ENCODE results near the gene MLC1.

Gene MLC1

DNA sequence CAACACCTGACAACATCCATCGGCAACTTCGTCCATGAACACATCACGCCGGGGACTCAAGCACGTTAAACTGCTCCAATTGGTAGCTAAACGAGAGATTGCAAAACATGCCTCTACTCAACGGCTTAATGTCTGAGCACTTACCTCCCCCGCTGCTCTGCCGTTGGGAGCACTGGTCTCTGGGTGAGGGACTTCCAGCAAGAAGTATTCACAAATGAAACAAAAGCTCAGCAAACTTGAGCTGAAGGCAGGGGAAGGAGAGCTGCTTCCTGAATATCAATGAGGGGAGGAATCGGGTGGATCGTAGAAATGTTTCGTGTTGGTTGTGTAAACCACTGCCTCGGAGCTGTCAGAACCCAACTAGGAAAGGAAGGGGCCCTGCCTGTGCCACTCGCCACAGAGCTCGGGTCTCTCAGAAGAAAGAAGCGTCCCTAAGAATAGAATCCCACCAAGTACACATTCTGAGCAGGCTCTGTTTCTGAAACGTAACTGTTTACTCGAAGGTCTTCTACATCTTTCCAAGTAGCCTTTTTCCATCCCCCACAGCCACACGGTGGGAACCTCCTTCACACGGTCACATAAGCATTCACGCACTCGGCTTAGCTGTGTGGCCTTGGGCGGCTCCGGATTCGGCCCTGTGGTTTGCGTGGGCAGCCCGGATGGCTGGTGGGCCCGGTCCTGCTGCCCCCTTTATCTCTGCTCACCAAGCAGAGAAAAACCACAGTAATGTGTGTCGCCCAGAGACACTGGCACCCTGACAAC lies at the start of gene MLC1:
Gene MLC1, minus strand, starts transcription at position 216 of the 762 bp plus-strand sequence. CDS start 524 bp downstream, outside the sequence.
- no peak for DNase-seq (ENCODE audit: low read depth in 1 of 2, low spot score in 1 of 2)

DNA sequence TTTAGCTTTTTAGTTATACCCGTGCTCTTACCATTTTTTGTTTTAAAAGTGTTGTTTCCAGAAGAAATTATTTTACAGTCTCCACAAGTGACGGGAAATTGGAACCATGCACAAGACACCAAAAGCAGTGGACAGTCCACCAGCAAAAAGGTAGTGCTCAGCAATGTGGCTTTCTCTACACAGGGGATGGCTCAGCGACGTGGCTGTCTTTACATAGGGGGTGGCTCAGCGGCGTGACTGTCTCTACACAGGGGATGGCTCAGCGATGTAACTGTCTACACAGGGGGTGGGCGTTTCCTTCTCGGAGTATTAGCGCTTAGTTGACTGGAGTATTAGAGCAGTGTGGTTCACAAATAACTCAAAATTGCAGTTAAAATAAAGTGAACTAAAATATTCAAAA lies 49.3 kb upstream of the MLC1 start:
- DNase-seq (ENCODE audit: low read depth in 1 of 2, low spot score in 1 of 2), result no peak

DNA sequence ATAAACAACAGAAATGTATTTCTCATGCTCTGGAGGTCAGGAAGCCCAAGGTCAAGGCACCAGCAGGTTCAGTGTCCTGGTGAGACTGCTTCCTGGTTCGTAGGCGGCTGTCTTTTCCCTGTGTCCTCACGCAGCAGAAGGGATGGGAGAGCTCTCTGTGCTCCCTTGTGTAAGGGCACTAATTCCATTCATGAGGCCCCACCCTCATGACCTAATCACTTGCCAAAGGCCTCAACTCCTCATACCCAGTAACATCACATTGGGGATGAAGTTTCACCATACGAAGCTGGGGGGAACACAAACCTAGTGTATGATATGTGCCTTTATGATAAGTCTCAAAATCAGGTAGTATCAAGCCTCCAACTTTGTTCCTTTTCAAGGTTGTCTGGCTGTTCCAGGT lies 46.7 kb upstream of the MLC1 start:
- no peak for DNase-seq (ENCODE audit: low read depth in 1 of 2, low spot score in 1 of 2)

GRCh38 chr22:50129121-50129736 lies 44.0 kb upstream of the MLC1 start:
- DNase-seq (ENCODE audit: low read depth in 1 of 2, low spot score in 1 of 2), result no peak

GRCh38 chr22:50125029-50125428 lies 39.8 kb upstream of the MLC1 start:
- DNase-seq (ENCODE audit: low read depth in 1 of 2, low spot score in 1 of 2), result no peak

- no peak for DNase-seq (ENCODE audit: low read depth in 1 of 2, low spot score in 1 of 2)
Measured at GRCh38 chr22:50123119-50123518, 37.9 kb upstream of the MLC1 start.

DNA sequence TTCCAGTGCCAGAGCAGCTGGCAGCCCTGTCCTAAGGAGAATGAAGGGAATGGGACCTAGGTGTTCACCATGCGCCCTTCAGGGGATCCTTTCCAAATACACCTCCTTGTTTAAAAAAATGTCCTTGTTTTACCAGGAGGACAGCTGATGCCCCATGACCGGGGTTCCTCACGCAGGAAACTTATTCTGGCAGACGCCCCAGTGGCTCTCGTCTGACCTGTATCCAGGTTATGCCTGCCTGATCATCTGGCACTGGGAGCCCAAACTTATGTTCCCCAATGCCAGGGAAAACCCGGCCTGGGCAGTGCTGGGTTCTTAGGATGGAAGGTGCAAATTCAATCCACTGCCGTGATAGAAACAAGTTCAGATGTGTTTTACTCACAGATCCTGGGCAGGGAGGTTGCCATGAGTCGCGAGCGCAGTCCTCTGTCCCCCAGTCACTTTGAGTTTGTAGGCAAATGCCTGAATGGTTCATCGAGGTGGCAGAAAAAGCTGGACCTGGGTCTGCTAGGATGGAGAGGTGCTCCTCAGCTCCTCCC lies 36.0 kb upstream of the MLC1 start:
- DNase-seq (ENCODE audit: low read depth in 1 of 2, low spot score in 1 of 2), result no peak

- no peak for DNase-seq (ENCODE audit: low read depth in 1 of 2, low spot score in 1 of 2)
Measured at GRCh38 chr22:50119768-50120251, 34.6 kb upstream of the MLC1 start.

- no peak for DNase-seq (ENCODE audit: low read depth in 1 of 2, low spot score in 1 of 2)
Measured at GRCh38 chr22:50119169-50119767, 34.0 kb upstream of the MLC1 start.

GRCh38 chr22:50118557-50119168 lies 33.4 kb upstream of the MLC1 start:
- DNase-seq (ENCODE audit: low read depth in 1 of 2, low spot score in 1 of 2), result no peak

DNA sequence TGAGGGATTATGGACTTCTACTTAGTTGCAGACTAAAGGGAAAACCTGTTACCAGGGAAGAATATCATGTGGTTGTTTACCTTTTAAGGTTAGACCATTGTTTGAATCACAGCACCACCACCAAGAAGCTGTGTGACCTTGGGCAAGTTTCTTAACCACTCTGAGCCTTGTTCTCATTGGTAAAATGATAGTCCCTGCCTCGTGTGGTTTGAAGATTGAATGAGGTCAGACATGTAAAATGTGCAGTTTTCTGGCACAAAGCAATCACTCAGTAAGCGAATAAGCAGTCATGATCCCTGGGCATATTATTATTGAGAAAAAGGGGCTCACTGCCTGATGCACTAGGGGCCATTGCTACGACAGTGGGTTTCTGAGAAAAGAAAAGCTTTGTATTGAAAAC lies 32.9 kb upstream of the MLC1 start:
- no peak for DNase-seq (ENCODE audit: low read depth in 1 of 2, low spot score in 1 of 2)

DNA sequence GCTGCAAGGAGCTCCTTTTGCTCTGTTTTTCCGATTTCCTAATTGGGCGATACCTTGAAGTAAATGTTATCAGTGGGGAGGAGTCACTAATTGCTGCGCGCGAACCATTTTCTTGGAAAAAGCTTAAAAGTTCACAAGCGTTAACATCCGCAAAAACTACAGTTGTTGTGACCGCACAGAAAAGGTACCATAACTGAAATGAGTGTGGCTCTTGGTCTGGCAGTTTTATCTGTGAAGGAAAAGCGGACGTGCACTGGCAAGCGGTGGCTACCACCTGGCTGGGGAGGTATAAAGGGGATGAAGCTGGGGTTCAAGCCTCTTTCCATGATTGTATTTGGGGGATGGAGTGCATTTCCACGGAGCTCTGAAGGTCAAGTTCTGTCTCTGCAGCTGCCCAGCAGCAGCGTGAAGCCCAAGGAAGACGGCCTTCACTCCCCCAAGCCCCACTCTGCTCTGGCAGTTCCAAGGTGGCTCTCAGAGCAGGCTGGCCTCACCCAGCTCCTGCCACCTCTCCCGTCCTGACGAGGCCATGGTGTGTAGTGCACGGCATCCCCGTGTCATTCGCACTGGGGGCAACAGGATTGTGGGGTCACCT lies 32.0 kb upstream of the MLC1 start:
- no peak for DNase-seq (ENCODE audit: low read depth in 1 of 2, low spot score in 1 of 2)

- DNase-seq (ENCODE audit: low read depth in 1 of 2, low spot score in 1 of 2), result no peak
Measured at GRCh38 chr22:50115693-50116092, 30.5 kb upstream of the MLC1 start.

DNA sequence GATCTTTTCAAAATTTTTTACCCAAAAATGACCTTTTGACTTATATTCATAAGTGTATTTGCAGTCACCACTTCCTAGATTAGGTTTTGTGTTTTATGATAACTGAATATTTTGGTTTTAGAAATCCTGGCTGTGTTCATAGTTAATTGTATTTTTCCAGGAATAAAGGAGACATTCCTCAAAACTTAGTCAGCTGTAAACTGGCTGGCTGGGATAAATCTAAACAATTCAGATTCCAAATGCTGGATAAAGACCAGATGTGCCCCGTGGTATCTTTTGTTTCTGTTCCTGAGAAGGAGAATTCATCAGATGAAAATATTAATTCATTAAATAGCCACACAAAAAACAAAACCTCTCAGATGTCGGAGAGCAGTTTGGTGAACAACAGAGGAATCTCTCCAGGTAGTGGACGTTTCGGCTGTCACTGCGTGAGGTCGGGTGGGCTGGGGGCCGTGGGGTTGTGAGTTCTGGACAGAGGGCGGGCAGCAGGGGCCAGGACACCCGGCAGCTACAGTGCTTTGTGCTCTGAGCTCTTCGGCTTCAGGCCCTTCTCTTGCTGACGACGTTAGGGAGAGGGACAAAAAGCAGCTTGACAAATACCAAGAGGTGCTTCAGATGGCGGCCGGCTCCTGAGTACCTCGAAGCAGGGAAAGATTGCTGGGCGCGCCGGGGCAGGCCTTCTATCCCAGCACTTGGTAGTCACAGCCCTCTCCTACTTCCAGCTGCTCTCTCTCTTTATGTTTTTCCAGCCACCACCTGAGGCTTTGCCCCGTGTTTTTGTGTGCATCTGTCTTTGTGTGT lies 29.2 kb upstream of the MLC1 start:
- no peak for DNase-seq (ENCODE audit: low read depth in 1 of 2, low spot score in 1 of 2)

GRCh38 chr22:50112151-50113118 lies 27.2 kb upstream of the MLC1 start:
- DNase-seq (ENCODE audit: low read depth in 1 of 2, low spot score in 1 of 2), result no peak

DNA sequence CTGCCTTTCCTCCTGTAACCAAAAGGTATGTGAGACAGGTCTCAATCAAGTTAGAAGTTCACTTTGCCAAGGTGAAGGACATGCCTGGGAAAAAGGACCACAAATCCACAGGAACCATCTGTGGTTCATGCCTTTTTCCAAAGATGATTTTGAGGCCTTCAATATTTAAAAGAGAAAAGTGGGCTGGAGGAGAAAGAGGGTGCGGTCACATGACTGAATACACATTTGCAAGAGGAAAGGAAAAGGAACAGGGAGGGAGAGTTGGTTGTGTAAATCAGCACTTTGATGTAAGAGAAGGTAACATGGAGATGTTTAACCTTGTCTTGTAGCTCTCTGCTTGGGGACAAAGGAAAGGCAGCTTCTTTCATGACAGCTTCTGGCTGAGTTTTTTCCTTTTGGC lies 25.8 kb upstream of the MLC1 start:
- DNase-seq (ENCODE audit: low read depth in 1 of 2, low spot score in 1 of 2), result no peak

GRCh38 chr22:50107529-50107928 lies 22.3 kb upstream of the MLC1 start:
- DNase-seq (ENCODE audit: low read depth in 1 of 2, low spot score in 1 of 2), result no peak

DNA sequence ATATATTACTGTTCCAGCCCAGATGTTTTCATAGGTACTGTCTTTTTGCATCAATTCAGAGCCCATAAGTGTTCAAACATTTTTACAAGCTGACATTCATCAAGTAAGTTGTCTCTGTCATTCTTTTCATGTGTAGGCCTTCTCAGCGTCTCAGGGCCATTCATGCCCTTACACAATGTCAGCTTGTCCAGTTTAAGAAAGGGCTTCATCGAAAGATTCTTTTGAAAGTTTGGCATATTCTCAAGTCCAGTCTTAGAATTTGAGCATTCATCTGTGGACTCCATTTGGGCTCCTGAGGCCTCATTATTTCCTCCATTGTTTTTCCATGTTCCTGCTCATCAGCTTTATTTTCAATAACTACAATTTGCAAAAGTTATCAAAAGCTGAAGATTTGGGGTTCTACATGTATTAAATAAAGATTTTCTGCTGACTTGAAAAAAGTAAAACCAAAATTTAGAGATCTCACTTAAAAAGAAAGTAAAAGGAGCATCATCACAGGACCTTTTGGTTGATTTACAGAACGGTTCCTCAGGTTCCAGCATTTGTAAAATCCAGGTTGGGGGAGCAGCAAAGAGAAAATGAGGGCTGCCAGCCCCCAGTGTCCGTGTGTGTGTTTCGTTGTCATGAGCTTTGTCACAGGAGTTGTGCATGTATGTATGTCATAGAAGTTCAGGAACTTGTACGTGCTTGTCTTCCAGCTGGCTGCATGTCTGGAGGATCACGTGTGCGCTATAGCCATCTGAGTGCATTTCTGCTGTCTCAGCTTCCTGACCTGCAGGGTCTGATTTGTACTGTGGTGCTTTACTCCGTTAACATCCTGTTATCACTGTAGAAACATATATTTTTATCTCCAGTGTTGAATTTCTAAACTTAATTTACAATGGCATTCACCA lies 20.2 kb upstream of the MLC1 start:
- DNase-seq (ENCODE audit: low read depth in 1 of 2, low spot score in 1 of 2), result no peak

Measured in stimulated activated CD4-positive, alpha-beta T cell treated with anti-CD3 and anti-CD28 coated beads, Interleukin-15, amount 100 ng/mL, for 1 hour (primary cell).